GM21576 (cell line): Measurements from ENCODE around the gene ARL15.

Experiments
- ATAC-seq: cut with Tn5 transposase; IDR thresholded peaks from one replicate; pipeline ENCODE4 v1.9.1; 2021; ENCODE audit warnings: mild to moderate bottlenecking, moderate library complexity; ENCODE audit not compliant: unreplicated experiment

The ARL15 gene

DNA sequence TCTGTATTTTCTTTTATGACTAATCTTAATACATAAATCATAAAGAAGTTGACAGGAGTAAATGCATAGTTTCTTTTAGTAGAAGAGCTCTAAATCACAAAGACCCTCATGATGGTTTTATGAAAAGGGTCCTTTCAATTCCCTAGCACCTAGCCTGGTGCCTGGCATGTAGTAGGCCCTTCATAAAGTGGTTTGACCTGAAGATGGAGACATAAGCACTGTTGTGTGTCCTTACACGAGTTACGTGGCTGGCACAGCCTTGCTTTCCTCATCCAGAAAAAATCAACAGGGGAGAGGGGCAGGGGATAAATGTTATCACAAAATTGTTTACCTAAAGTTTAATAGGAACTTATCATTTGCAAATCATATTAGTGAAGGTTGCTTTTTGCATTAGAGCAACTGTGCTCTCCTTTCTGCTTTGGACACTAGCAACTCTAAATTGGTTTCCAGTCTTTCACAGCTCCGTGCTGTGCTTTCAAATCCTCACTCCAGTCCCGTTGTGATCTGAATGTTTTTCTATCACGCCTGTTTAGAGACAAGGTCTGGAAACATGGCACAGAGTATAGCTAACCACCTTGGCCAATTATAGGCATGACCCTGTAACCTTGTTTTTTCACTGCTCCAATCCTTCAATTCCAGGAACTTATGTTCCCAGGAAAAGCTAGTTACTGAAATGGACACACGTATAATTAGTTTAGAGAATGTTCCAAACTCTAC, 55.7 kb downstream of the ARL15 start:
- no peak for ATAC-seq

DNA sequence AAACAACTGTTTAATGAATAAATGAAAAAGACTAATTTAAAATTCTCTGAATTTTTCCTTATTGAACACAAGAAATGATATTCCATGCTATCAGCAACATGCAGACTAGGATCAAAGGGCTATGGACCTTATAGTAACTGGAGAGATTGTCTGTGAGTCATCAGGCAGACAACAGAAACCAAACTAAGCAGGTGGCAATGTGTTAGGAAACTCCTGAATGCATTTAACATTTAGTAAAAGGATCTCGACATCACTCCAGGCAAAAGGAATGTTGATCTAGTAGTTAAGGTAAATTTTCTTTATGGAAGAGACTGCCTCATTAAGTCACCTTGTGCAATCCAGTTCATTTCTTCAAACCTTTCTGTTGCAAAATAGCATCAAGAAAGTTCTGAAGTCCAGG, 58.4 kb downstream of the ARL15 start:
- ATAC-seq = no peak

DNA sequence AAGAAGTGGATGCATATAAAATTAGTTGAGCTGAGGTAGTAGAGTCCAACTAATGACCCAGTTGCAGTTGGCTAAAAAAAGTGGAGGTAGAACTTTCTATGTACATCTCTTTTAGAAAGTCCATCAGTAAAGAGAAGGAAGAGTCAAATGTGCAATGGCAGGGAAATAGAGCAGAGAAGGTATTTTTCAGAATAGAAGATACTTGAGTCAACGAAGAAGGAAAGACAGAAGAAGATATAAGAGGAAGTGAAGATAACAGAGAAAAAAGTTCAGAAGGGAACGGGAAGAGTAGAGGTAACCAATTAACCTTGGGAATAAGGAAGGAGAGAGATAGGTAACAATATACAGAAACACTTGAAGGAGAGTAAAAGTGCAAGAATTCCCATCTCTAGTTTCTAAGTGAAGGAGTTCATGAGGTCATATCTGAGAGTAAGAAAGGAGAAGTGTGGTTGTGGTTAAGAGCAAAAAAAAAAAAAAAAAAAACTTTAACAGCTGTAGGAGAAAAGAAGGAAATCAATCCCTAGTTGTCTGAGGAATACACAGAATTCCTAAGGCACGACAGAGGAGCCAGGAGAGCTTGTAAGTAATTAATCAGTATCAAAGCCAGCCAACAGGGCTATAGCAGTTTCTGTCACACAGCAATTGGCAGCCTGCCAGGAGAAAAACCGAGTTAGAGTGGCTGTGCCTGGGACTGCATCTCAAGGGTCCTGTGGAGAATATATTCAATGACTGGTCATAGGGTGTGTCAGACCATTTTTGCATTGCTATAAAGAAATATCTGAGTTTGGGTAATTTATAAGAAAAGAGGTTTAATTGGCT, 61.0 kb downstream of the ARL15 start:
- ATAC-seq = no peak

DNA sequence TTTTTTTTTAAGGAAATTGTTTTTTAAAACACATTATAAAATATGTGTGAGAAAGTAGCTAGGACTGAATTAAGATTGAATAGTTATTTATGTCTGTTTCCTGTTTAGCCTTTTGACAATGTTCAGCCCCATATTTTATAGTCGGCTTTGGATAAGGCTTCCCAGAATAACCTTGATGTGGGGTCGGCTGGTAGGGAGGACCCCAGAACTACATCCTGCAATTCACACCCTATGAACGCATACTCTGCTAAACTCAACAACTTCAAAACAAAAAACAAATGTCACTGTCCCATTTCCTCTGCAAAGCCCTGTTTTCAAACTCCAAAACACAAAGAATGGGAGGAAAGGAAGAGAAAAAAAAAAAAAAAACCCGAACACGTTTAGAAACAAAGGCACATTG, 63.1 kb downstream of the ARL15 start:
- ATAC-seq = no peak

DNA sequence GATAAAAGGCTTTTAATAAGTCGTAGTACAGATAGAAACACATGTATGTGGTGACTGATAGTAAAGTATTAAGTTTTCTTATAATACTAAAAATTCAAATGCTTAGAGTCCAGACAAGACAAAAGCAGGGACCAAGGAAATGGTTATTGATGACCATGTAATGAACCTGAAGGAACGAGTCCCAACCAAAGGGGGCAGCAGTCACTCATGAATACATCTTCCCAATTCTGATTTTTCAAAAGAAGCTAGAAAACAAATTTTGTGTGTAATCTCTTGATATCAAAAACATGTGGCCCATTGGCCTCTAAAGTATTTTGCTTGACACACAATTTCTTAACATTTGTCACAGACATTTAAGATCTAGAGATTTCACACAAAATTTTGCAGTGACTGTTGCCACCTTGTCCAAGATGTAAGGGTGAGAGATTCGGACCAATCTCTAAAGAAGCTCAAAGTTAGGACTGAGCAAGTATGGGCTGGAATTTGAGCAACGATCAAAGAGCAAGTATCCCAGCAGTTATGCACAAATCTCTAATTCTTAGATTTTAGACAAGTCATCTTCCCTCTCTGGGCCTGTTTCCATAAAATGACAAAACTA, 66.8 kb downstream of the ARL15 start:
- ATAC-seq = peak; percentile 55

DNA sequence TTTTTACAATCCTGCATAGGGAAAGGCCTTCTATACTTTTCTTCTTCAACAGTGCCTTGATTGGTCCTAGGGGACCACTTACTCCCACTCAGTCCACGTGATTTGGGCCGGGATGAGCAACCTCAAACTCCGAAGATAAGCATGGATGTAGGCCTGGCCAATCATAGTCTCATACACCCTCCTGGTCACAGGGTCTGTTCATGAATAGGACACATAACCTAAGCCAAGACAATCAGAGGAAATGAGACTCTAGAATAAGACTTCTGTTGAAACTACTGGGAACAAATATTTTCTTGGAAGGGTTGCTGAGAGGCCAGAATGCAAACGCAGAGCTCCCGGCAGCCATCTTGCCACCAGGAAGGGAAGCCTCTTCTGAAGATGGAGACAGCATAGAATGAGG, 68.1 kb downstream of the ARL15 start:
- ATAC-seq = no peak

DNA sequence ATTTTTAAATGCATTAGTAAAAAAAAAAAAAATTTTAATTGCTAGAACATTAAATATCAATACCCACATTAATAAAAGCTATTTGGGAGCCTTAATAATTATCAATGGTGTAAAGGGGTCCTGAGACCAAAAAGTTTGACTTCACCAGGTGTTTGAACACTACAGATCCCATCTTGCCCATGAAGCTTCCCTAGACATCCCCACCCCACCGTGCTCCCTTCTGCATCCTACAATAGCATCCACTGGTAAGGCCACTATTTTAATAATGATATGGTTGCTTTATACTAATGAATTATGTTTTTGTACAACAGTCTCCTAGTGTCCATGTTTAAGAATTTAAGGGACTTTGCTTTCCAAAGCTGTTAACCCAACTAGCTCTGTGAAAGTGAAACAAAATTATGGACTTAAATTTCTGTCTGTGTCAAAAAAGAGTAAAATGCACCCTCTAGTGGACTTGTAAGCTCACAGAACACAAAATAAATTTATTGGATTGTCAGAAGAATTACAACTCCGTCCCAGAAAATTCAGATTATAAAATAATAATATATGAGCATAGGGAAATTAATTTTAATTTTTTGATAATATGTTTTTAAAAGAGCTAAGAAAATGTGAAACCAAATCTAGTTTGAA, 76.0 kb downstream of the ARL15 start:
- no peak for ATAC-seq

DNA sequence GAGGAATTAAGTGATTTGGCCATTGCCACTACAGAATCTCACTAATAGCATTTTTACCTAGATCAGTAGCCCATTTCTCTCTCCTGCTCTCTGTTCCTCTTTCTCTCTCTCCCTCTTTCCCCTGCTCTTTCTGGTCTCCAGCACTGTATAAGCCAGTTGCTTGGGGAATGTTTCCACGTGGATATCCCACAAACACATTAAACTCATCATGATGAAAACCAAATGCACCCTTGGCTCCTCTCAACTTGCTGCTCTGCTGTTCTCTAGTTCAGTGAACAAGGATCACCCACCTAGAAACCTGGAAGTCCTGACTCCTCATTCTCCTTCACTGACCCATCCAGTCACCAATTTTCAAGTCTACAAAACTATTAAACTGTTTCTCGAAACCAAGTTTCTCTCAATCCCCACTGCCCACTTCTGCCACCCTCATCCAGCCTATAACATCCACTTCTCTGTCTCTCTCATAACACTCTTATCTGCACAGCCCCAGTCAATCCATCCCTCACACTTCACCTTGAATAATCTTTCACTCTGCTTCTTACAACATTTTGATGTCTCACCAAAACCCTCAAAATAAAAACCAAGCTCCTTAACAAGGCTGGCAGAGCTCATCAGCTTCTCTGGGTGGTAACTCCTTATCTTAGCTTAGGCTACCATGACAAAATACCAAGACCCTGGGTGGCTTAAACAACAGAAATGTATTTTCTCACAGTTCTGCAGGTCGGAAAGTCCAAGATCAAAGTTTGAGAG, 79.3 kb downstream of the ARL15 start:
- ATAC-seq = no peak

DNA sequence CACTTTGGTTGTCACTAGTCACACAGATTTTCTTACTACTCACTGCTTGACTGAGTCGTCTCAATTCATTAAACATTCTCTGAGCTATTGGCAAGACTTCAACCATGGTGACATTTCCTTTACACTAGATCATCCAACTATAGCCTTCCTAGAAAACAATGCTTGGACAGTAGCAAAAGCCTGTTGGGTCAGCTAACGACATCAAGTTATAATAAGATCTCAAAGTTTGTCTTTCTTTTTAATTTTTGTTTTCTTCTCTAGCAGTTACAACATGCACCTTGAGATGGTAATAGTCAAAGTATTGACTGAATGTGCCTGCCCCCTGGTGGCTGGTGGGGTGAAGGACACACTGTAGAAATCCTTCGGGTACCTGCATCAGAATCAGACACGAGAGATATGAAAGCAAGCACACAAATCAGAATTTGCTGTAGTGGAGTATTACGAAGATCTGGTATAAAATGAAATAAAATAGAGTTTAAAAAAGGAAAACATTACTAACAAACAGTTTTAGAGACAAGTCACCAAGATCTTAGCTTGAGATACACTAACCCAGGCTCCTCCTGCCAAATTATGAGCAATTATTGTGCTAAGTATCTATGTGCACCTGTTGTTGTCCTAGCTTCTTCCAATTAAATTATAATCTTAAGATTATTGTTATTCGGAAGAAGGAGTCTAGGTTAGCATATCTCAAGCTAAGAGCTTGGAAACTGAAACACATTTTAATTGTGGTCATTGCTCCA, 81.2 kb downstream of the ARL15 start:
- peak; percentile 92 for ATAC-seq

DNA sequence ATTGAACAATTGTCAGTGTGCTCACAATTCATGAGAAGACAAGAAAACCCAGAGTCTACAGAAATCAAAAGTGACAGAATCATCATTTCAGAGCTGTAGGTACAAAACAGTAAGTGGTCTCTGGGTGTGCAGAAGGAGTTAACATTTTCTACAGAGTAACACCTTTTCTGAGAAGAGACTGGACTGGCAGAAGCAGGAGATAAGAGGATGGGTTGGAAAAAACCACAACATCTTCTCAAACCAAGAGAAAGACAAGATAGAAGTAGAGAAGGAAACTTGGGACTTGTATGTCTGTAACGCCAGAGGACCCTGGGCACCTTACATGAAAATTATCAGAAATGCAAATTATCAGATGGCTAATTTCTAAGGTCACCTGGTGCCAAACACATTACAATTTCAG, 82.6 kb downstream of the ARL15 start:
- no peak for ATAC-seq

DNA sequence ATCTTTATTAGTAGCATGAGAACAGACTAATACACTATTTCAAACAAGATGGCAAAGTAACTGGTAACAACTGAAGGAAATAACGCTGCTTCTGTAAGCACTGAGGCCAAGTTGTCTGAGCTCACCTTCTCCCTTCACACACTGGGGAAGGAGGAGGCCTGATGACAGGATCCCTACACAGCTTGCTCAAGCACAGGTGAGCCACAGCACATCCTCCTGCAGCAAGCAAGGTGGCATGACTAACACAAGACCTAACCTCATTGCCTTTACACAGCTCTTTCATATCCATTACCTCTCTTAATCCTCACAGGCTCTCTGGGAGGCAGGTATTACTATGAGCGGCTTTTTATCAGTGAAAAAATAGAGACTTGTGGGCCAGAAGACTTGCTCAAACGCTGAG, 83.3 kb downstream of the ARL15 start:
- no peak for ATAC-seq

DNA sequence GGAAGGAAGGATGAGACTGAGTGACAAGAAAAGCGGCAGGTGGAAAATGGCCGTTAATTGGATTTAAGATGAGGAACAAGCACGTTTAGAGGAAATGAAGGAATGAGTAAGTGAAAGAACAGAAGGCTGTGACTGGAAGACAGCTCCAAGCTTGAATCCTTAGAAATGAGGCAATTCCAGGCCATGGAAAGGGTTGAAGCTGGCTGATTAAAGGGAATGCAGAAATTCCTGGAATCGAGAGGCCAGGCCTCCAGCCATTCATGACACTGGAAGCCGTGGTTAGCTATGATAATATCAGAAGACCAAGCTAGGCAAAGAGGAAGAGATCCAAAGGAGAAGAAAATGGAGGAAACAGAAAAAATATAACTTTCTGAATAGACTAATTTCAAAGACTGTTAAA, 84.2 kb downstream of the ARL15 start:
- ATAC-seq = no peak

DNA sequence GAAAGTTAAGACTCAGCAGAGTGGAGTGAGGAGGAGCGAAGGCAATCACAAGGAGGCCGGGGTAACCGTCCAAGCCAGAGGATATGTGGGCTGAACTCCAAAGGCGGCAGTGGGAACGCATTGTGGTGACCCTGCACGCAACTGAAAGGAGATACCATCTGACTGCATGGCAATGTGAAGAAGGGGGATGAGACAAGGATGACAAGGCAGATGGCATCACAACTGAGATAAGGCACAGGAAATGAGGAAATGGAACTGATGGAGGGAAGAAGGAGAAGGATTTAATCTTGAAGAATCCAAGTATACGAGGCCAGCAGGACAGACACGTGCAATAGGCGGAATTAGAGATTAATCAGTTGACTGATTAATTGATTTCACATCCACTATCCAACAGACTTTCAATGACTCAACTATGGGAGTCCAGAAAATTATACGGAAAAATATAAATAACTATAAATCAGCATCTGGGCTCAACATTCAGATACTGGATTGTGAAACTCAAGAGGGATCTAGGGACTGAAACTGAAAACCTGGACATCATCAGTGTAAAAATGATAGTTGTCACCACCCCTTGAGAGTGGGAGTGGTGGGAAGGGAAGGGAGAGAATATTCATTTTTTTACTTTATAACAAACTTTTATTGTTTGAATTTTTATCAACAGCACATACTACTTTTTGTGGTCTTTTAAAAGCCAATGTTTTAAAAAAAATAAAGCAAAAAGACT, 86.1 kb downstream of the ARL15 start:
- ATAC-seq = no peak

DNA sequence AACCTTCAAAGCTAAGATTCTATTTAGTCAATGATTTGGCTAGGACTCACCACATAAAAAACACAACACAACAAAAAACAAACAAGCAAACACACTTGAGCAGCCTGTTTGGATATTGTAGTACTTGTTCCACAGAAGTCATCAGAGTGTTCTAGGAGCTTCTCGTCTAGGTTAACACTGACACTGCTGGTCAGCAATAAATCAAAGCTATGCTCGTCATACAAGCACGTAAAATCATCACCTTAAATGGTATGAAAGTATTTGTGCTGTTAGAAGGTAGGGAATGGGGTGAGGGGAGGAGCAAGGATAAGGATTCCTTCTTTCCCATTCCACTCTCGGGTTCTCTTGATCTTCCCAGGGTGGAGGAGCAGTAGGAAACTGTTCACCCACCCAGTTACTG, 88.0 kb downstream of the ARL15 start:
- ATAC-seq = no peak

DNA sequence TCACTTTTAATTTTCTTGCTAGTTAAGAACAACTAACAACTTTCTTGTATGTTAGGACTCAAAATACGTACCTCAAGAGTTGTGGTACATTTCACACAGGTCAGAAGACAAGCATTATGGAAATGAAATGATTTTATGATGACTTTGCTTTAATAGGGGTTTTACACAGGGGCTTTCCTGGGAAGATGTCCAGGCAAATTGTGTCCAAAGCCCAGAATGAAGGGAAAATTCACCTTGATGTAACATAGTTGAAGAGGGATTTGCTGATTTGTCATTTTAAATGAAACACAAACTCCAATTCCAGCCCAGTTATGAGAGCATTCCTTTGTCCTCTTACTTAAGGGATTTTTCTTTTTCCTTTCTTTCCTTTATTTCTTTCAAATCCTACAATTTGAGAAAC, 89.2 kb downstream of the ARL15 start:
- ATAC-seq = no peak

DNA sequence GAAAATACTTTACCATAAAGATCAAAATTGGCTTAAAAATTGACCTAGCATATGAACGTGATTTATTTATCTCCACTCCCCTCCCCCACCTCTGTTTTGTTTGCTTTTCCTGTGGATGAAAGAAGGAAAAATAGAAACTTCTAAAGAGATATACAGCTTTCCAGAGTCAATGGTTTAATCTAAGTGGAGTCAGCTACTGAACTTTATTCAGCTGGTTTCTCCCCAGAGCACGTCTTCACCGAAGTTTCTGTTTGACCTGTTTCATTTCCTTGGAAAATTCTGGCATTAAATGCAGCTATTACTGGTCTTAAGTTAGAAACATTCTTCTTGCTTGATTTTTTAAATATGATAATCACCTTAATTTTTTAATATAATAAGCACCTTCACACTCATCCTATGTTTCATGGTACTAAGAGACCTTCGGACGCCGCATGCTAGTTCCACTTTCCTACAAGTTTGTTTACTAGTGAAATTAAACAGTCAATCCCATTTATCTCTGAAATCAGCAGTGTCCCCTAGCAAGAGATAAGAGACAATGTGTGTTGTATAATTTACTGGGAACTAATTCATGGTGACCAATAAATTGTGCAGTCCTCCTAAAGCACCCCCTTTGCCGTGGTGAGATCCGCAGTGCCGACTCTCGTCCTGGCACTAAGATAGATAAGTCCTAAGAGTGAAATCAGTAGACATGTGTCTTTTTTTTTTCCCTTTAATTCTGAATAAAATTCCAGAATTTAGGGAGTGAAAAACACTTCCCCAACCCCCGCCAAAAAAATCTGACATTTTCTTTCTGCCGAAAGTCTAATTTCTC, 89.9 kb downstream of the ARL15 start:
- ATAC-seq = no peak

DNA sequence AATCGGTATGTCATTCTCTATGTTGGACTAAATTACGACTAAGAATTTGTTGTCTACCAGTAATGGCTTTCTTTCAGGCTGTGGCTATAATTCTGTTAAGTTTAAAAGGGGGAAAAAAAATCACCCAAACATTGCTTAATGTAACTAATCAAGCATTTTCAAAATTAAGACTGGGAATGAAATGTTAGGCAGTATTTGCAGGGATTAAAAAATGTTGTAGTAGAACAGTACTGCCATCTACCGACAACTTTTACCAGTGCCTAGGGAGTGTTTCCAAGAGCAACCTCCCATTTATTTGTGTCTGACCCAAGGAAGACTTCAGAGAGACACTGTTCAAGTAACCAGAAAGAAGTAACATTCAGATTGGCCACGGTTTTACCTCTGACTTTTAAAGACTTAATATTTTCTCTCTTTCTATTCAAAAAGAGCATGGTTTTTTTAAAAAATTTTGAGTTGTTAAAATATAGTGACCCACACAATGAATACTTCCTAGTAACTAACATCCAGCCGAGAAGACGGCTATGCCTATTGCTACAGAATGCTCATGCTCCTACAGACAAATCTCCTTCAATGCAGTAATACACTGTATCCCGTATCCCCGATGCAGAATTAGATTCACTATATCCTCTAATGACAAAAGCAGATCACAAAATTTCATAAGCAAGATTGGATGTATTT, 92.4 kb downstream of the ARL15 start:
- ATAC-seq = no peak

DNA sequence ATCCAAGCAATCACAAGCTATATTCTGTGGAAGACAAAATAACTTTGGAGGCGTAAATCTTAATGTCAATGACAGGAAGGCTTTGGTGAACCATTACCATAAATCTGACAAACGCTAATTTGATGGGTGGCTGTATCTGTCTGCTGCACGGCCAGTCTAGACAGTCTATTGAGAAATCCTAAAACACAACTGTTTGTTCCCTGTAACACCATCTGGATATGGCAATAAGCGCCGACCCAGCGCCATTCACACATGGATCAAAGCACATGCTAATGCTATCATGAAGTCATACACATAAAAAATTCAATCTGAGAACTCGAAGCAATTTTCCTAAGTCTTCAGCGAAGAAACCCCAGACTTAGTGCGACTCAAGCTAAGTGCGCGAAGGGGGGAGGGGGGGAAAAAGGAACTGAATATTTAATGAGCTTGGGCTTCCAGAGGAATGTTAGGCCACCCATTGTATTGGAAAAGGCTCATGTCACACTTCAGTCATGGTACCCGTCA, 95.1 kb downstream of the ARL15 start:
- no peak for ATAC-seq
